ENCODE data around the gene CCDC192. TPM values are rescaled to one million over a fixed set of nuclear protein-coding genes. Genes with fewer than 3 reads are reported as not detected.
A peak's percentile ranks its signal among the peaks of the same experiment; 100 is the strongest.

Gene CCDC192
- total RNA-seq, 4 donors from 2014 or later, result 0.94 to 2.6 (median 0.94) TPM; not detected in 1

DNA sequence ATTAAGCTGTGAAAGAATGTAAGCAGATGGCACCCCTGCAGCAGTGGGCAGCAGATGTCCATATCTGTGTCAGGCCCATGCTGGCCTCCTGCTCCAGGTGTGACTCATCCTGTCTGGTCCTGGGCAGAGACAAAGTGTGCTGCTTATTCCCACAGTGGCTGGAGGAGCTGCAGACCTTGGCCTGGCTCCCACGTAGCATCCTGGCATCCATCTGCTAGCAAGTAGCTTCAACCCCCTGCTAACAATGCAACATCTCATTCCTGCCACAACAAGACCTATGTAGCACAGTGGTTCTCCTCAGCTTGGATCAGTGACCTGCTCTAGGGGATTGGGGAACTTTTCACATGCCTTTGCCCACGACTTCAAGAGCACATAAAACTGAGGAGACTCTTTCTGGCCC lies 254.0 kb downstream of the CCDC192 start:
- no peak overlapping the region for H3K4me3 ChIP-seq
- no peak for TF ChIP-seq EP300 (IDR thresholded peaks at IDR 0.05)
- TF ChIP-seq, protein P1, sequence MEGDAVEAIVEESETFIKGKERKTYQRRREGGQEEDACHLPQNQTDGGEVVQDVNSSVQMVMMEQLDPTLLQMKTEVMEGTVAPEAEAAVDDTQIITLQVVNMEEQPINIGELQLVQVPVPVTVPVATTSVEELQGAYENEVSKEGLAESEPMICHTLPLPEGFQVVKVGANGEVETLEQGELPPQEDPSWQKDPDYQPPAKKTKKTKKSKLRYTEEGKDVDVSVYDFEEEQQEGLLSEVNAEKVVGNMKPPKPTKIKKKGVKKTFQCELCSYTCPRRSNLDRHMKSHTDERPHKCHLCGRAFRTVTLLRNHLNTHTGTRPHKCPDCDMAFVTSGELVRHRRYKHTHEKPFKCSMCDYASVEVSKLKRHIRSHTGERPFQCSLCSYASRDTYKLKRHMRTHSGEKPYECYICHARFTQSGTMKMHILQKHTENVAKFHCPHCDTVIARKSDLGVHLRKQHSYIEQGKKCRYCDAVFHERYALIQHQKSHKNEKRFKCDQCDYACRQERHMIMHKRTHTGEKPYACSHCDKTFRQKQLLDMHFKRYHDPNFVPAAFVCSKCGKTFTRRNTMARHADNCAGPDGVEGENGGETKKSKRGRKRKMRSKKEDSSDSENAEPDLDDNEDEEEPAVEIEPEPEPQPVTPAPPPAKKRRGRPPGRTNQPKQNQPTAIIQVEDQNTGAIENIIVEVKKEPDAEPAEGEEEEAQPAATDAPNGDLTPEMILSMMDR (IDR thresholded peaks at IDR 0.05), result peak in 1 of 4 experiments; percentile 34
- TF ChIP-seq POLR2AphosphoS5 (IDR thresholded peaks at IDR 0.05), result no peak
- TF ChIP-seq POLR2A (IDR thresholded peaks at IDR 0.05), result no peak
- peak overlapping the region in 1 of 4 donors; percentile 26 for H3K27ac ChIP-seq
- WGBS, 2 donors (ENCODE audit: low coverage in 1 of 2), result 33 to 80% methylated on average over 1 of the region's 2 CpGs
- H3K36me3 ChIP-seq, result peaks cover 0 to 5% of the 10 kb centered on the region in 2 donors
- peaks cover 2 to 53% (median 4%) of the 10 kb centered on the region in 3 donors for H3K4me1 ChIP-seq
- no peaks in the 10 kb centered on the region for H3K27me3 ChIP-seq
- H3K9me3 ChIP-seq, result no peaks in the 10 kb centered on the region
- peak; percentile 69 for ATAC-seq

DNA sequence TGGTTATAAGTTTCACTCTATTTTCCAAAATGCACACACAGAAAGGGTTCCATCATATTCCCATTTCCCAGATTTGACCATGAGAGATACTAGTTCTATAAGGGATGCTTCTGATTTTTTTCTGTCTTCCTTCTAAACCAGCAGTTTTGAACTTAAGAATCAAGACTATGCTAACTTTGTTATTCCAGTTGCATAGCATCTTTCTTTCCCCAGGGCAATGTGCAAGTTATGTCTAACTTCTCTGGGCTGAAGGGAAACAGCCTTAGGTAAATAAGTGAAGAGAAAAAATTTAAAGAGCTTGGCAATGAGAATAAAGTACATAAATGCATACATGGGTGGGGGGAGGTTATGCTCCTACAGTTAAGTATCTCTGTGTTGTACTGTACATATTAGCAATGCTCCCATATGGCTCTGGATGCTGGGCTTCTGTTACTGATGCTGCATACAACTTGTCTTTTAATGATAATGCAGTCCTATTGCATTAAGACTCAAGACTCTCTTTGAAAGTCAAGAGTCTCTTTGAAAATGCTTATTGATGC lies 254.6 kb downstream of the CCDC192 start:
- TF ChIP-seq EP300 (IDR thresholded peaks at IDR 0.05) (no peak), POLR2AphosphoS5 (IDR thresholded peaks at IDR 0.05) (no peak), POLR2A (IDR thresholded peaks at IDR 0.05) (no peak)
- TF ChIP-seq, protein P1 (IDR thresholded peaks at IDR 0.05), result no peak
- no peaks in the 10 kb centered on the region for H3K9me3 ChIP-seq
- ATAC-seq, result no peak
- H3K36me3 ChIP-seq, result no peaks in the 10 kb centered on the region
- H3K4me1 ChIP-seq, result peaks cover 2 to 53% (median 4%) of the 10 kb centered on the region in 3 donors
- no peaks in the 10 kb centered on the region for H3K27me3 ChIP-seq
- peak overlapping the region in 1 of 4 donors; percentile 60 for H3K27ac ChIP-seq
- H3K4me3 ChIP-seq, result no peak overlapping the region

DNA sequence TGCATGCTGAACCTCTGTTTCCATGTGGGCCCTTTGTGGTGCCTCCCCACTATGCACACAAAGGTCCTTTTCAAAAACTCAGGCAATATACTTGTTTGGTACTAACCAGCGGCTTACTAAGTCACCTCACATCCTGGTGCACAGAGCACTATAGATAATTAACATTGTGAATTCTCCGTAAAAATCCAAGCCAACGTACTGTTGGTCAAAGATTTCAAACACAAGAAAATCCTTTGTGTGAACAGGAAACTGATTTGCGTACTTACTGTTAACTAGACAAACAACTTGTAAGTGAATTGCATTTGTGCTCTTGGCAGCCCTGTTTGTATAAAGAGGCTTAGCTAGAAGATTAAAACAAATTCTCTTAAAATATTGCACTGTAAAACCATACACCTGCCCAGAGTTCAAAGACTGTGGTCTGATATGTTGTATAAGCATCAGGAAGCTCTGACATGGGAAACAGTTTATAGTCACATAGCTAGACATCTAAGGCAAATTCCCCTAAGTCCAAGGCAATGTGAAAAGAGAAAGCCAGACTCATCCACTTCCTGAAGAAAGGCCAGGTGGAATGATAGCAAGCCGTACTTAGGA lies 255.3 kb downstream of the CCDC192 start:
- WGBS, 2 donors (ENCODE audit: low coverage in 1 of 2), result 54 to 75% methylated on average over 2 to 5 of the region's 5 CpGs
- H3K27ac ChIP-seq, result peak overlapping the region in 3 of 4 donors; percentile 25 to 60 (median 35)

DNA sequence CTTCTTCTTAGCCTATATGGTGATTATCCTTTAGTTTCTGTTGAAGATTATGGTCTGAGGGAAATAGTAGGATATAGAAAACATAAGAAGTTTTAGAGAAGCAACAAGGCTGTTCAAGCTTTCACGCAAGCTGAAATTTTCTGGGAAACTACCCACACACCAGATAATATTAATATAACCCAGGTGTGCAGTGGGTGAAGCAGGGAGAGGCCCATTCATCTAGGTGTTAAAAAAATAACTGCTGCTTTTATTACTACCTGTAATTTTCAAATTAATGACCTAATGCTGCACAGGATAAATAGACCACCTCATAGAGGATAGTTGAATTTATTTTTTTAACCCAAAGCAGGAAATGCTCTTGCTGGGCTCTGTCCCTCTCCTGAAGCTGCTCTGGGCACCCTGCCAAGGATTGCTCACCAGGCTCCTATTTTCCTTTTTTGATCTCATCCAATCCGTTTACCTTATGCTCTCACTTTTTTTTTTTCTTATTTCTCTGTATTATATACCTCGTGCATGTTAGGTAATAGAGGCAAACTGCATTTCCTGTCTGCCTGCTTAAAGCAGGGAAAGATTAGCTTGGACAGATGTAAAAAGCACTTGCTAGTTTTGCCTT lies 256.1 kb downstream of the CCDC192 start:
- no peak overlapping the region for H3K4me3 ChIP-seq
- no peaks in the 10 kb centered on the region for H3K36me3 ChIP-seq
- H3K27ac ChIP-seq, result peak overlapping the region in 3 of 4 donors; percentile 35 to 60 (median 48)
- WGBS, 2 donors (ENCODE audit: low coverage in 1 of 2), result 11 to 34% methylated on average over 2 to 3 of the region's 3 CpGs
- no peaks in the 10 kb centered on the region for H3K9me3 ChIP-seq
- peaks cover 2 to 53% (median 4%) of the 10 kb centered on the region in 3 donors for H3K4me1 ChIP-seq
- no peak for TF ChIP-seq POLR2AphosphoS5 (IDR thresholded peaks at IDR 0.05)
- TF ChIP-seq EP300 (IDR thresholded peaks at IDR 0.05), result no peak
- TF ChIP-seq, protein P1 (IDR thresholded peaks at IDR 0.05), result no peak
- no peak for ATAC-seq
- H3K27me3 ChIP-seq, result no peaks in the 10 kb centered on the region

More for the DNA sequence above, 255.3 kb downstream of the CCDC192 start:
- no peak for TF ChIP-seq POLR2AphosphoS5 (IDR thresholded peaks at IDR 0.05)
- TF ChIP-seq, protein P1 (IDR thresholded peaks at IDR 0.05), result no peak
- no peak for TF ChIP-seq POLR2A (IDR thresholded peaks at IDR 0.05)
- no peak for TF ChIP-seq EP300 (IDR thresholded peaks at IDR 0.05)
- Histone ChIP-seq H3K4me3 (no peak overlapping the region), H3K9me3 (no peaks in the 10 kb centered on the region), H3K27me3 (no peaks in the 10 kb centered on the region), H3K36me3 (no peaks in the 10 kb centered on the region), H3K4me1 (peaks cover 2 to 53% (median 4%) of the 10 kb centered on the region in 3 donors)
- no peak for ATAC-seq
